HCT116 (cell line): ENCODE data around the gene GPR4. TPM values are rescaled to one million over a fixed set of nuclear protein-coding genes. Genes with fewer than 3 reads are reported as not detected.

ENCODE experiments used
- ATAC-seq: fragments of 200-7000 bp; cut with Tn5 transposase; 2 replicates; pipeline ENCODE4 v1.9.1; 2020; ENCODE audit warnings: mild to moderate bottlenecking, moderate library complexity
- BruUV-seq: library from RNA; stranded (reverse); fragments of 400-500 nt; replicated peaks from 2 replicates; lab custom pipeline; 2021; lab: Mats Ljungman, UMichigan
- CTCF ChIA-PET: fragments of 300-600 bp; sonication (Branson Sonifier 250); formaldehyde crosslinking; loops from one replicate; lab custom pipeline; 2021; ENCODE audit warnings: antibody characterized with exemption; lab: Charles Lee
- POLR2A ChIA-PET: fragments of 300-600, 350-600 bp; sonication (Branson Sonifier 250); formaldehyde crosslinking; loops from one replicate; lab custom pipeline; 2021; ENCODE audit warnings: antibody characterized with exemption; lab: Charles Lee
- RAD21 ChIA-PET, 2 experiments: fragments of 300-600 bp; sonication (Branson Sonifier 250); formaldehyde crosslinking; loops; one replicate each; lab custom pipeline; 2023; ENCODE audit warnings: low total read pairs in 2 of 2; ENCODE audit not compliant: uncharacterized antibody in 2 of 2, unreplicated experiment in 2 of 2, low non-redundant PET in 1 of 2; lab: Charles Lee
- DNase-seq: peaks from one replicate; pipeline ENCODE4 v3.0.0-alpha.2; 2010; ENCODE audit warnings: low read depth, low spot score
- H2AFZ ChIP-seq: fragments of 200-600 bp; shearing (Covaris generic), sonication (generic); 2 replicates; pipeline ENCODE4 v1.6.1; 2017; ENCODE audit warnings: low read depth, mixed run types, mixed read lengths, antibody characterized with exemption, low read length; ENCODE audit not compliant: poor library complexity, severe bottlenecking
- H3K27ac ChIP-seq: 2 replicates; pipeline ENCODE4 v1.5.1; 2012; ENCODE audit warnings: low read depth, low read length
- H3K27me3 ChIP-seq: fragments of 200-600 bp; sonication (generic); 2 replicates; pipeline ENCODE4 v1.6.1; 2016; ENCODE audit warnings: mixed run types, low read length, mixed read lengths; ENCODE audit not compliant: insufficient read depth
- H3K36me3 ChIP-seq, 2 experiments: fragments of 200-500 bp in 1 of 2; fragments of 200-600 bp in 1 of 2; sonication (Bioruptor generic) in 1 of 2; sonication (generic) in 1 of 2; 2 replicates each; pipeline versions ENCODE4 v1.5.1 to v1.6.1; 2014 to 2016; ENCODE audit warnings: low read length in 2 of 2, inconsistent platforms in 1 of 2, mixed read lengths in 1 of 2, mixed run types in 1 of 2; ENCODE audit not compliant: insufficient read depth in 2 of 2, control insufficient read depth in 1 of 2
- H3K4me1 ChIP-seq, 2 experiments: fragments of 200-600 bp in 1 of 2; sonication (generic) in 1 of 2; 2 replicates each; pipeline versions ENCODE4 v1.5.1 to v1.6.1; 2012 to 2017; ENCODE audit warnings: low read length in 2 of 2, inconsistent platforms in 1 of 2, mild to moderate bottlenecking in 1 of 2, mixed read lengths in 1 of 2, mixed run types in 1 of 2, moderate library complexity in 1 of 2; ENCODE audit not compliant: insufficient read depth in 2 of 2, control insufficient read depth in 1 of 2
- H3K4me2 ChIP-seq: fragments of 200-600 bp; sonication (generic); 2 replicates; pipeline ENCODE4 v1.6.1; 2017; ENCODE audit warnings: mixed run types, low read length, mixed read lengths
- H3K4me3 ChIP-seq, 2 experiments: fragments of 200-600 bp in 1 of 2; sonication (generic) in 1 of 2; replicated peaks in 1 of 2; 2 replicates each; pipeline ENCODE4 v1.5.1; 2011 to 2016; ENCODE audit warnings: low read length in 2 of 2, control low read depth in 1 of 2, low read depth in 1 of 2, mild to moderate bottlenecking in 1 of 2, mixed read lengths in 1 of 2, mixed run types in 1 of 2
- H3K79me2 ChIP-seq: fragments of 200-600 bp; sonication (generic); 2 replicates; pipeline ENCODE4 v1.6.1; 2017; ENCODE audit warnings: mild to moderate bottlenecking, mixed run types, low read length, moderate library complexity, mixed read lengths; ENCODE audit not compliant: insufficient read depth
- H3K9ac ChIP-seq: fragments of 200-600 bp; sonication (generic); 2 replicates; pipeline ENCODE4 v1.6.1; 2016; ENCODE audit warnings: low read length, mixed read lengths
- H3K9me2 ChIP-seq: fragments of 200-600 bp; sonication (generic), shearing (Covaris generic); 2 replicates; pipeline ENCODE4 v1.6.1; 2017; ENCODE audit warnings: mixed run types, mild to moderate bottlenecking, moderate library complexity; ENCODE audit not compliant: insufficient read depth
- H3K9me3 ChIP-seq, 2 experiments: fragments of 200-500 bp in 1 of 2; fragments of 200-600 bp in 1 of 2; sonication (Bioruptor generic) in 1 of 2; sonication (generic) in 1 of 2; 2 replicates each; pipeline ENCODE4 v1.6.1; 2014 to 2017; ENCODE audit warnings: low read length in 2 of 2, mixed read lengths in 2 of 2, inconsistent platforms in 1 of 2, low read depth in 1 of 2, mild to moderate bottlenecking in 1 of 2, mixed run types in 1 of 2, moderate library complexity in 1 of 2; ENCODE audit not compliant: control insufficient read depth in 1 of 2, insufficient read depth in 1 of 2
- H4K20me1 ChIP-seq: fragments of 200-600 bp; sonication (generic), shearing (Covaris generic); 2 replicates; pipeline ENCODE4 v1.6.1; 2017; ENCODE audit warnings: mixed run types, mild to moderate bottlenecking, moderate library complexity; ENCODE audit not compliant: insufficient read depth
- CBX3 ChIP-seq: IDR thresholded peaks from 2 replicates; pipeline ENCODE4 v1.6.1; 2012; ENCODE audit warnings: low read depth
- CEBPB ChIP-seq: IDR thresholded peaks from 2 replicates; pipeline ENCODE4 v1.6.1; 2012; ENCODE audit warnings: low read depth
- EGR1 ChIP-seq: IDR thresholded peaks from 2 replicates; pipeline ENCODE4 v1.6.1; 2012; ENCODE audit warnings: low read depth
- EZH2 ChIP-seq: fragments of 200-600 bp; sonication (generic); IDR thresholded peaks from 2 replicates; pipeline ENCODE4 v1.6.1; 2017; ENCODE audit warnings: antibody characterized with exemption, mixed run types
- EZH2phosphoT487 ChIP-seq: fragments of 200-600 bp; IDR thresholded peaks from 2 replicates; pipeline ENCODE4 v1.6.1; 2018; ENCODE audit warnings: antibody characterized with exemption, borderline replicate concordance
- FOSL1 ChIP-seq: IDR thresholded peaks from 2 replicates; pipeline ENCODE4 v1.6.1; 2012; ENCODE audit warnings: low read depth
- JUND ChIP-seq: IDR thresholded peaks from 2 replicates; pipeline ENCODE4 v1.6.1; 2012
- POLR2A ChIP-seq: IDR thresholded peaks from 2 replicates; pipeline ENCODE4 v1.7.0; 2011; ENCODE audit warnings: borderline replicate concordance; ENCODE audit not compliant: insufficient read depth, insufficient read length; ENCODE audit errors: extremely low read depth
- POLR2AphosphoS5 ChIP-seq: IDR thresholded peaks from 2 replicates; pipeline ENCODE4 v1.6.1; 2011; ENCODE audit warnings: mild to moderate bottlenecking, low read depth, low read length, moderate library complexity
- RAD21 ChIP-seq: IDR thresholded peaks from 2 replicates; pipeline ENCODE4 v1.6.1; 2012; ENCODE audit warnings: low read depth, mild to moderate bottlenecking
- SIN3A ChIP-seq: IDR thresholded peaks from 2 replicates; pipeline ENCODE4 v1.6.1; 2012; ENCODE audit warnings: low read depth
- SP1 ChIP-seq: IDR thresholded peaks from 2 replicates; pipeline ENCODE4 v1.6.1; 2012; ENCODE audit warnings: low read depth
- YY1 ChIP-seq: IDR thresholded peaks from 2 replicates; pipeline ENCODE4 v1.6.1; 2011; ENCODE audit warnings: low read length, low read depth, moderate library complexity, mild to moderate bottlenecking; ENCODE audit not compliant: insufficient replicate concordance; ENCODE audit errors: extremely low read depth
- ZFX ChIP-seq: fragments of 450-650 bp; IDR thresholded peaks from 2 replicates; pipeline ENCODE4 v1.6.1; 2017
- ZNF274 ChIP-seq: fragments of 200-500 bp; sonication (Bioruptor generic); IDR thresholded peaks from 2 replicates; pipeline ENCODE4 v1.6.1; 2014; ENCODE audit warnings: mild to moderate bottlenecking, low read depth, low read length, inconsistent platforms
- intact Hi-C: fragments of 100-400 bp; cut with micrococcal nuclease; formaldehyde crosslinking; loops from 2 replicates; pipeline ENCODE4 v1.10.0; 2022
- total RNA-seq: library from RNA; stranded (reverse); gene quantifications from one replicate; pipeline ENCODE4 v1.2.1, GENCODE V29; 2021; ENCODE audit not compliant: unreplicated experiment
- TF ChIP-seq, protein P1 (sequence below): IDR thresholded peaks from 2 replicates; pipeline ENCODE4 v1.6.1; 2012
- TF ChIP-seq, protein P2 (sequence below), 3 experiments: fragments of 200-600 bp in 1 of 3; sonication (generic) in 1 of 3; IDR thresholded peaks in 2 of 3; conservative IDR thresholded peaks in 1 of 3; 2 replicates each; pipeline ENCODE4 v1.5.1; 2012 to 2017; ENCODE audit warnings: low read depth in 2 of 3, low read length in 2 of 3, antibody characterized with exemption in 1 of 3, borderline replicate concordance in 1 of 3, control low read depth in 1 of 3, mild to moderate bottlenecking in 1 of 3, mixed read lengths in 1 of 3, mixed run types in 1 of 3, moderate library complexity in 1 of 3; ENCODE audit not compliant: insufficient read depth in 1 of 3
- TF ChIP-seq, protein P3 (sequence below): IDR thresholded peaks from 2 replicates; pipeline ENCODE4 v1.6.1; 2012; ENCODE audit warnings: low read depth
- TF ChIP-seq, protein P4 (sequence below): IDR thresholded peaks from 2 replicates; pipeline ENCODE4 v1.6.1; 2011; ENCODE audit warnings: mild to moderate bottlenecking, low read length, moderate library complexity; ENCODE audit not compliant: insufficient replicate concordance; ENCODE audit errors: extremely low read depth
- TF ChIP-seq, protein P5 (sequence below): IDR thresholded peaks from 2 replicates; pipeline ENCODE4 v1.6.1; 2012

GPR4 gene
- total RNA-seq, 1 experiment from 2014 or later = 0.10 TPM

DNA sequence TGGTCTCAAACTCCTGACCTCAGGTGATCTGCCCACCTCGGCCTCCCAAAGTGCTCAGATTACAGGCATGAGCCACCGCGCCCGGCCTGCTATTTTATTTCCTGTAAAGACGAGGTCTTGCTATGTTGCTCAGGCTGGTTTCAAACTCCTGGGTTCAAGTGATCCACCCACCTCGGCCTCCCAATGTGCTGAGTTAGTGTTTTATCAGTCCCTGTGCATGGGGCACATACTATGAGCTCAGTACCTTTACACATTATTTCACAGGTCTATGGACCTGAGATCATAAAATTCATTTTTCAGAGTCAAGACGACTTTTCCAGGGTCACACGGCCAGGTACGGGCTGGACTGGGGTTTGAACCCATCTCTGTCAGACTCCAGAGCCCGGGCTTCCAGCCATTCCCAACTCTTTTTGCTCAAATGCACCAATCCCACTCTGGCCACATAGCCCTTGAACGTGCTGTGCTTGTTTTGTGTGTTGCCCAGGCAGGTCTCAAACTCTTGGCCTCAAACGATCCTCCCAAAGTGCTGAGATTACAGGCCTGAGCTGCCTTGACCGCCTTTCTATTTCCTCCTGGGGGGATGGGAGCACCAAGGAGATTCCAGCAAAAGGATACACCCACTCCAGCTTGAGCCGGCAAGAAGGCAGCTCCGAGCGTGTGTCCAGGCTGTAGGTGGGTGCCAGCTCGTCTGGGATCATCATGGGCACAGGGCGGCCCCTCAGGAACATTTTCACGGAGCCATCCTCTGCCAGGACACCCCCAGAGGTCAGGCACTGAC, 36.1 kb upstream of the GPR4 start:
- TSS peak; percentile 59 for BruUV-seq
- peak overlapping the region; percentile 74 for H3K9ac ChIP-seq

More for the DNA sequence above, 36.1 kb upstream of the GPR4 start:
- TF ChIP-seq SP1 (no peak), CEBPB (no peak), CBX3 (no peak), RAD21 (no peak), YY1 (no peak), JUND (no peak), SIN3A (no peak), POLR2AphosphoS5 (no peak), EZH2 (no peak), ZFX (no peak), FOSL1 (no peak), EZH2phosphoT487 (no peak), ZNF274 (no peak), EGR1 (no peak), POLR2A (no peak)
- TF ChIP-seq, protein P1, sequence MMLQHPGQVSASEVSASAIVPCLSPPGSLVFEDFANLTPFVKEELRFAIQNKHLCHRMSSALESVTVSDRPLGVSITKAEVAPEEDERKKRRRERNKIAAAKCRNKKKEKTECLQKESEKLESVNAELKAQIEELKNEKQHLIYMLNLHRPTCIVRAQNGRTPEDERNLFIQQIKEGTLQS = no peak
- TF ChIP-seq, protein P2, sequence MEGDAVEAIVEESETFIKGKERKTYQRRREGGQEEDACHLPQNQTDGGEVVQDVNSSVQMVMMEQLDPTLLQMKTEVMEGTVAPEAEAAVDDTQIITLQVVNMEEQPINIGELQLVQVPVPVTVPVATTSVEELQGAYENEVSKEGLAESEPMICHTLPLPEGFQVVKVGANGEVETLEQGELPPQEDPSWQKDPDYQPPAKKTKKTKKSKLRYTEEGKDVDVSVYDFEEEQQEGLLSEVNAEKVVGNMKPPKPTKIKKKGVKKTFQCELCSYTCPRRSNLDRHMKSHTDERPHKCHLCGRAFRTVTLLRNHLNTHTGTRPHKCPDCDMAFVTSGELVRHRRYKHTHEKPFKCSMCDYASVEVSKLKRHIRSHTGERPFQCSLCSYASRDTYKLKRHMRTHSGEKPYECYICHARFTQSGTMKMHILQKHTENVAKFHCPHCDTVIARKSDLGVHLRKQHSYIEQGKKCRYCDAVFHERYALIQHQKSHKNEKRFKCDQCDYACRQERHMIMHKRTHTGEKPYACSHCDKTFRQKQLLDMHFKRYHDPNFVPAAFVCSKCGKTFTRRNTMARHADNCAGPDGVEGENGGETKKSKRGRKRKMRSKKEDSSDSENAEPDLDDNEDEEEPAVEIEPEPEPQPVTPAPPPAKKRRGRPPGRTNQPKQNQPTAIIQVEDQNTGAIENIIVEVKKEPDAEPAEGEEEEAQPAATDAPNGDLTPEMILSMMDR (IDR thresholded peaks at IDR 0.05 in 2 of 3, conservative IDR thresholded peaks at IDR 0.05 in 1 of 3; ENCODE audit: borderline replicate concordance in 1 of 3, insufficient read depth in 1 of 3, low read depth in 2 of 3, low read length in 2 of 3) = no peak
- TF ChIP-seq, protein P3, sequence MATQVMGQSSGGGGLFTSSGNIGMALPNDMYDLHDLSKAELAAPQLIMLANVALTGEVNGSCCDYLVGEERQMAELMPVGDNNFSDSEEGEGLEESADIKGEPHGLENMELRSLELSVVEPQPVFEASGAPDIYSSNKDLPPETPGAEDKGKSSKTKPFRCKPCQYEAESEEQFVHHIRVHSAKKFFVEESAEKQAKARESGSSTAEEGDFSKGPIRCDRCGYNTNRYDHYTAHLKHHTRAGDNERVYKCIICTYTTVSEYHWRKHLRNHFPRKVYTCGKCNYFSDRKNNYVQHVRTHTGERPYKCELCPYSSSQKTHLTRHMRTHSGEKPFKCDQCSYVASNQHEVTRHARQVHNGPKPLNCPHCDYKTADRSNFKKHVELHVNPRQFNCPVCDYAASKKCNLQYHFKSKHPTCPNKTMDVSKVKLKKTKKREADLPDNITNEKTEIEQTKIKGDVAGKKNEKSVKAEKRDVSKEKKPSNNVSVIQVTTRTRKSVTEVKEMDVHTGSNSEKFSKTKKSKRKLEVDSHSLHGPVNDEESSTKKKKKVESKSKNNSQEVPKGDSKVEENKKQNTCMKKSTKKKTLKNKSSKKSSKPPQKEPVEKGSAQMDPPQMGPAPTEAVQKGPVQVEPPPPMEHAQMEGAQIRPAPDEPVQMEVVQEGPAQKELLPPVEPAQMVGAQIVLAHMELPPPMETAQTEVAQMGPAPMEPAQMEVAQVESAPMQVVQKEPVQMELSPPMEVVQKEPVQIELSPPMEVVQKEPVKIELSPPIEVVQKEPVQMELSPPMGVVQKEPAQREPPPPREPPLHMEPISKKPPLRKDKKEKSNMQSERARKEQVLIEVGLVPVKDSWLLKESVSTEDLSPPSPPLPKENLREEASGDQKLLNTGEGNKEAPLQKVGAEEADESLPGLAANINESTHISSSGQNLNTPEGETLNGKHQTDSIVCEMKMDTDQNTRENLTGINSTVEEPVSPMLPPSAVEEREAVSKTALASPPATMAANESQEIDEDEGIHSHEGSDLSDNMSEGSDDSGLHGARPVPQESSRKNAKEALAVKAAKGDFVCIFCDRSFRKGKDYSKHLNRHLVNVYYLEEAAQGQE = no peak
- TF ChIP-seq, protein P4, sequence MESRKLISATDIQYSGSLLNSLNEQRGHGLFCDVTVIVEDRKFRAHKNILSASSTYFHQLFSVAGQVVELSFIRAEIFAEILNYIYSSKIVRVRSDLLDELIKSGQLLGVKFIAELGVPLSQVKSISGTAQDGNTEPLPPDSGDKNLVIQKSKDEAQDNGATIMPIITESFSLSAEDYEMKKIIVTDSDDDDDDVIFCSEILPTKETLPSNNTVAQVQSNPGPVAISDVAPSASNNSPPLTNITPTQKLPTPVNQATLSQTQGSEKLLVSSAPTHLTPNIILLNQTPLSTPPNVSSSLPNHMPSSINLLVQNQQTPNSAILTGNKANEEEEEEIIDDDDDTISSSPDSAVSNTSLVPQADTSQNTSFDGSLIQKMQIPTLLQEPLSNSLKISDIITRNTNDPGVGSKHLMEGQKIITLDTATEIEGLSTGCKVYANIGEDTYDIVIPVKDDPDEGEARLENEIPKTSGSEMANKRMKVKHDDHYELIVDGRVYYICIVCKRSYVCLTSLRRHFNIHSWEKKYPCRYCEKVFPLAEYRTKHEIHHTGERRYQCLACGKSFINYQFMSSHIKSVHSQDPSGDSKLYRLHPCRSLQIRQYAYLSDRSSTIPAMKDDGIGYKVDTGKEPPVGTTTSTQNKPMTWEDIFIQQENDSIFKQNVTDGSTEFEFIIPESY = no peak
- TF ChIP-seq, protein P5, sequence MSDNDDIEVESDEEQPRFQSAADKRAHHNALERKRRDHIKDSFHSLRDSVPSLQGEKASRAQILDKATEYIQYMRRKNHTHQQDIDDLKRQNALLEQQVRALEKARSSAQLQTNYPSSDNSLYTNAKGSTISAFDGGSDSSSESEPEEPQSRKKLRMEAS = no peak; the same call in 1 of the 2 replicates
- Histone ChIP-seq H3K4me1 (peaks cover 34 to 71% of the 10 kb centered on the region in 2 experiments), H3K4me3 (peak overlapping the region; percentile 75 to 91), H3K27ac (peak overlapping the region; percentile 79), H3K9me2 (no peaks in the 10 kb centered on the region), H2AFZ (no peak overlapping the region), H3K27me3 (no peaks in the 10 kb centered on the region), H3K36me3 (no peaks in the 10 kb centered on the region), H3K79me2 (peaks cover 6% of the 10 kb centered on the region; the same call in 1 of the 2 replicates), H4K20me1 (no peaks in the 10 kb centered on the region), H3K9me3 (no peaks in the 10 kb centered on the region), H3K4me2 (peak overlapping the region; percentile 96)
- ATAC-seq (no peak), DNase-seq (no peak)
- intact Hi-C loops = no loop called here
- ChIA-PET CTCF (interaction anchor here (0.6 to 0.7 kb wide), 2 partner anchors 12 to 45 kb away, joined by 3 read pairs; no protein-coding TSS in a partner anchor), POLR2A (interaction anchor here (0.7 to 2.8 kb wide), 4 partner anchors 22 to 62 kb away, joined by 3 to 14 read pairs (median 3); no protein-coding TSS in a partner anchor), RAD21 (no interaction called here)
